Fibroblast of mammary gland (primary cell): ENCODE data around the gene RAI1.
"Not testable (repeated sequence)": the region's sequence is repeated elsewhere in the genome, so short reads cannot be mapped to it uniquely, and the experiment has no call there.

Experiments
- DNase-seq: peaks from one replicate; pipeline ENCODE4 v3.0.0-alpha.2; 2010; ENCODE audit warnings: low read depth
- H3K4me3 ChIP-seq: 2 replicates; pipeline ENCODE4 v1.5.1; 2011; ENCODE audit warnings: low read depth, mild to moderate bottlenecking, low read length, moderate library complexity; ENCODE audit not compliant: control insufficient read depth
- CTCF ChIP-seq: conservative IDR thresholded peaks from 2 replicates; pipeline ENCODE4 v1.5.1; 2011; ENCODE audit warnings: low read depth, low read length, inconsistent platforms; ENCODE audit not compliant: control insufficient read depth, insufficient read depth

RAI1 gene

GRCh38 chr17:17682293-17682736 lies 1.1 kb downstream of the RAI1 start:
- no peak for TF ChIP-seq CTCF
- DNase-seq = no peak
- H3K4me3 ChIP-seq = peak overlapping the region; percentile 65

- peak; percentile 90 for DNase-seq
- no peak for TF ChIP-seq CTCF
- peak overlapping the region; percentile 65 for H3K4me3 ChIP-seq
These were observed 1.8 kb downstream of the RAI1 start for GRCh38 chr17:17682737-17683680.

GRCh38 chr17:17683710-17684365 lies 2.6 kb downstream of the RAI1 start:
- DNase-seq = no peak
- H3K4me3 ChIP-seq = no peak overlapping the region
- TF ChIP-seq CTCF = no peak

GRCh38 chr17:17684906-17685774 lies 3.9 kb downstream of the RAI1 start:
- no peak for TF ChIP-seq CTCF
- peak; percentile 45 for DNase-seq
- H3K4me3 ChIP-seq = no peak overlapping the region

GRCh38 chr17:17685775-17686291 lies 4.6 kb downstream of the RAI1 start:
- peak overlapping the region; percentile 16 for H3K4me3 ChIP-seq
- no peak for TF ChIP-seq CTCF
- DNase-seq = peak; percentile 88

- no peak for DNase-seq
- no peak overlapping the region for H3K4me3 ChIP-seq
- TF ChIP-seq CTCF = no peak
These were observed 8.1 kb downstream of the RAI1 start for GRCh38 chr17:17689312-17689711.

GRCh38 chr17:17690233-17690632 lies 9.0 kb downstream of the RAI1 start:
- DNase-seq, H3K4me3 ChIP-seq: not testable (repeated sequence)
